Transverse colon (tissue), 4 donors: ENCODE results near the gene PIANP. TPM values are rescaled to one million over a fixed set of nuclear protein-coding genes. Genes with fewer than 3 reads are reported as not detected.

Experiments
- DNase-seq: peaks from one replicate; pipeline ENCODE4 v3.0.0-alpha.2; 2019
- H3K27ac ChIP-seq, 4 donors: fragments of 200-600 bp; sonication (generic); 2 replicates each; pipeline ENCODE4 v1.5.1; 2016 to 2018; ENCODE audit warnings: inconsistent platforms in 4 of 4
- H3K27me3 ChIP-seq: fragments of 200-600 bp; sonication (generic); 2 replicates; pipeline ENCODE4 v1.5.1; 2017; ENCODE audit warnings: inconsistent platforms
- H3K36me3 ChIP-seq, 4 donors: fragments of 200-600 bp; sonication (generic); 2 replicates each; pipeline ENCODE4 v1.5.1; 2017 to 2019; ENCODE audit warnings: inconsistent platforms in 4 of 4
- H3K4me1 ChIP-seq, 4 donors: fragments of 200-600 bp; sonication (generic); 2 replicates each; pipeline ENCODE4 v1.5.1; 2017 to 2020; ENCODE audit warnings: inconsistent platforms in 4 of 4
- H3K4me3 ChIP-seq, 4 donors: fragments of 200-600 bp; sonication (generic); 1 replicate in 1 of 4; 2 replicates in 3 of 4; pipeline versions ENCODE4 v1.5.1 to v1.6.1; 2017 to 2019; ENCODE audit warnings: inconsistent platforms in 4 of 4
- H3K9me3 ChIP-seq, 2 donors: fragments of 200-600 bp; sonication (generic); 2 replicates each; pipeline ENCODE4 v1.5.1; 2017 to 2019; ENCODE audit warnings: inconsistent platforms in 2 of 2
- EP300 ChIP-seq: sonication (generic); formaldehyde crosslinking; IDR thresholded peaks from one replicate; pipeline ENCODE4 v1.6.1; 2017; ENCODE audit warnings: antibody characterized with exemption, low read depth
- POLR2A ChIP-seq: fragments of 450-650 bp; IDR thresholded peaks from one replicate; pipeline ENCODE4 v1.6.1; 2016; ENCODE audit warnings: antibody characterized with exemption, mild to moderate bottlenecking, moderate library complexity
- POLR2AphosphoS5 ChIP-seq, 3 donors: sonication (generic); formaldehyde crosslinking; IDR thresholded peaks; one replicate each; pipeline ENCODE4 v1.6.1; 2016; ENCODE audit warnings: antibody characterized with exemption in 3 of 3
- WGBS, 2 donors: methylation state at CpG; one replicate each; pipeline ENCODE4 v1.1.5; 2018; ENCODE audit warnings: low coverage in 1 of 2; 5-methylcytosine and 5-hydroxymethylcytosine counted together
- in situ Hi-C, 4 donors: fragments of 200-750 bp; cut with MboI; loops; one replicate each; pipeline versions ENCODE4 v1.15.0 to v1.15.1; 2017; ENCODE audit warnings: low sequenced_read_pairs in 3 of 4, low pct_ligation_motif_present in 1 of 4, low pct_unique_long_range_greater_than_20kb in 1 of 4
- intact Hi-C: fragments of 100-400 bp; cut with DNase I; formaldehyde crosslinking; loops from one replicate; pipeline ENCODE4 v1.15.1; 2023; ENCODE audit warnings: low total_unique reads
- total RNA-seq, 4 donors: library from RNA; depleted of rRNA; stranded (reverse); fragments of >200 nt; gene quantifications; one replicate each; pipeline ENCODE4 v1.1.0, GENCODE V29; 2016
- TF ChIP-seq, protein P1 (sequence below), 5 experiments: fragments of 200-600 bp in 3 of 5; fragments of 450-650 bp in 2 of 5; sonication (generic) in 3 of 5; IDR thresholded peaks; 1 replicate in 2 of 5; 2 replicates in 3 of 5; pipeline ENCODE4 v1.5.1; 2016 to 2017; ENCODE audit warnings: antibody characterized with exemption in 5 of 5, inconsistent platforms in 3 of 5, mild to moderate bottlenecking in 2 of 5, moderate library complexity in 1 of 5

PIANP gene
- total RNA-seq, 4 donors from 2014 or later, result 0.64 TPM; not detected in 3

DNA sequence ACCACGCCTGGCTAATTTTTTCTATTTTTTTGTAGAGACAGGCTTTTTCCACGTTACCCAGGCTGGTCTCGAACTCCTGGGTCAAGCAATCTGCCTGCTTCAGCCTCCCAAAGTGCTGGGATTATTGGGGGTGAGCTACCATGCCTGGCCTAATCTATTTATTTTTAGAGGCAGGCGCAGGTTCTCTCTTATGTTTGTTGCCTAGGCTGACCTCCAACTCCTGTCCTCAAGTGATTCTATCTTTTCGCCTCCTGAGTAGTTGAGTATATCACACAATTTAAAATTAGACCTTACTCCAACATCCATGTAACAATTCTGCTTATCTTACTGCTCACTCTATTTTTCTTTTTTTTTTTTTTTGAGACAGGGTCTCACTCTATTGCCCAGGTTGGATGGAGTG lies 46.6 kb downstream of the PIANP start:
- no peaks in the 10 kb centered on the region for H3K9me3 ChIP-seq
- intact Hi-C loops (no loop called here), in situ Hi-C loops (no loop called here)
- peaks cover 0 to 56% (median 27%) of the 10 kb centered on the region in 4 donors for H3K36me3 ChIP-seq
- no peaks in the 10 kb centered on the region for H3K27me3 ChIP-seq
- no peak overlapping the region for H3K4me3 ChIP-seq
- no peak for DNase-seq
- TF ChIP-seq POLR2AphosphoS5 (IDR thresholded peaks at IDR 0.05), result no peak
- TF ChIP-seq POLR2A, result no peak
- TF ChIP-seq EP300, result no peak
- TF ChIP-seq, protein P1, sequence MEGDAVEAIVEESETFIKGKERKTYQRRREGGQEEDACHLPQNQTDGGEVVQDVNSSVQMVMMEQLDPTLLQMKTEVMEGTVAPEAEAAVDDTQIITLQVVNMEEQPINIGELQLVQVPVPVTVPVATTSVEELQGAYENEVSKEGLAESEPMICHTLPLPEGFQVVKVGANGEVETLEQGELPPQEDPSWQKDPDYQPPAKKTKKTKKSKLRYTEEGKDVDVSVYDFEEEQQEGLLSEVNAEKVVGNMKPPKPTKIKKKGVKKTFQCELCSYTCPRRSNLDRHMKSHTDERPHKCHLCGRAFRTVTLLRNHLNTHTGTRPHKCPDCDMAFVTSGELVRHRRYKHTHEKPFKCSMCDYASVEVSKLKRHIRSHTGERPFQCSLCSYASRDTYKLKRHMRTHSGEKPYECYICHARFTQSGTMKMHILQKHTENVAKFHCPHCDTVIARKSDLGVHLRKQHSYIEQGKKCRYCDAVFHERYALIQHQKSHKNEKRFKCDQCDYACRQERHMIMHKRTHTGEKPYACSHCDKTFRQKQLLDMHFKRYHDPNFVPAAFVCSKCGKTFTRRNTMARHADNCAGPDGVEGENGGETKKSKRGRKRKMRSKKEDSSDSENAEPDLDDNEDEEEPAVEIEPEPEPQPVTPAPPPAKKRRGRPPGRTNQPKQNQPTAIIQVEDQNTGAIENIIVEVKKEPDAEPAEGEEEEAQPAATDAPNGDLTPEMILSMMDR (IDR thresholded peaks at IDR 0.05), result no peak
- no peaks in the 10 kb centered on the region for H3K4me1 ChIP-seq
- 89 to 90% methylated on average over 5 of the region's 5 CpGs for WGBS, 2 donors
- H3K27ac ChIP-seq, result no peak overlapping the region

DNA sequence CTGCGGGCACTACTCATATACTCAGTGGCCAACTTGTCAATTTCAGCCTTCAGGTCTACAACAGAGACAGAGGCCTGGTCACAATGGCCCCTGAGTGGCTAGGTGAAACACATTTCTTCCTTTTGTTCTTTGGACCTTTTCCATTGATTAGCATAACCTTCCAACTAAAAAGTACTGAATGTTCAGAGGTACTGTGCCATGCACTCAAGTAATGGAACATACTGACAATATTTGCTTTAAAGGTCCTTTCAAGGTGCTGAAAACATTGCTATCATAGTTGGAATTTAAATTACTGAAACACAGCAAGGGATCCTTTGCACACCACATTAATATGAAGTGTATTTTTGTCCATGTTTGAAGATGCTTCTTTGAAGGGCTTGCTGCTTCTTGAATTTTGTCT lies 47.3 kb downstream of the PIANP start:
- in situ Hi-C loops (no loop called here), intact Hi-C loops (no loop called here)
- no peak for DNase-seq
- Histone ChIP-seq H3K27ac (no peak overlapping the region), H3K4me3 (no peak overlapping the region), H3K27me3 (no peaks in the 10 kb centered on the region), H3K36me3 (peaks cover 0 to 56% (median 27%) of the 10 kb centered on the region in 4 donors), H3K4me1 (no peaks in the 10 kb centered on the region), H3K9me3 (no peaks in the 10 kb centered on the region)
- TF ChIP-seq EP300 (no peak), POLR2AphosphoS5 (IDR thresholded peaks at IDR 0.05) (no peak), POLR2A (no peak)
- TF ChIP-seq, protein P1 (IDR thresholded peaks at IDR 0.05), result no peak
- WGBS, 2 donors, result 83 to 100% methylated on average over 1 of the region's 1 CpG

- Histone ChIP-seq H3K27me3 (no peaks in the 10 kb centered on the region), H3K4me1 (peaks cover 0 to 3% (median 0%) of the 10 kb centered on the region in 4 donors), H3K27ac (no peak overlapping the region), H3K36me3 (peaks cover 0 to 56% (median 27%) of the 10 kb centered on the region in 4 donors), H3K9me3 (no peaks in the 10 kb centered on the region), H3K4me3 (no peak overlapping the region)
- DNase-seq, result no peak
- in situ Hi-C loops, result no loop called here
- 83 to 91% methylated on average over 12 of the region's 12 CpGs for whole genome bisulfite sequencing, 2 donors
- intact Hi-C loops, result no loop called here
- TF ChIP-seq POLR2AphosphoS5 (IDR thresholded peaks at IDR 0.05) (no peak), POLR2A (no peak), EP300 (no peak)
- TF ChIP-seq, protein P1 (IDR thresholded peaks at IDR 0.05), result no peak
These were observed 48.2 kb downstream of the PIANP start for GRCh38 chr12:6652391-6652790.

DNA sequence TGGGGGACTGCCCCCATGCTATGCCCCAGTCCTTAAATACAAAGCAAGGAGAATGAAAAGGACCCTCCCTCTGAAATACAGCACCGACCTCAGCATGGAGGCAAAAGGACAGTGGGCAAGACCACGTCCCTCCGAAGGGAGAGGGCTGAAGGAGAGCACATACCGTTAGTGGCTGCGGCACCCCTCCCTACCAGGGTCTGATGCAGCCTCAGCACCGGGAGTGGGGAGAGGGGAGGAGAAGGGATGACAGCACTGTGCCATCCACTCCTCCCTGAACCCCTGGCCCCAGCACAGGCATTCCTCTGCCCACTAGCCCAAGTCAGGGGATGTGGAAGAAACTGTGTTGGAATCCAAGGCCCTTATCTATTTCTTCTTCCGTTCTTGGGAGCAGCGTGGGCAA lies 49.8 kb downstream of the PIANP start:
- intact Hi-C loops (no loop called here), in situ Hi-C loops (no loop called here)
- H3K4me3 ChIP-seq, result no peak overlapping the region
- no peak for DNase-seq
- 80 to 83% methylated on average over 1 to 8 of the region's 8 CpGs for WGBS, 2 donors
- peaks cover 0 to 51% (median 25%) of the 10 kb centered on the region in 4 donors for H3K36me3 ChIP-seq
- H3K27me3 ChIP-seq, result no peaks in the 10 kb centered on the region
- no peak overlapping the region for H3K27ac ChIP-seq
- H3K4me1 ChIP-seq, result peaks cover 0 to 13% (median 7%) of the 10 kb centered on the region in 4 donors
- no peak for TF ChIP-seq EP300
- TF ChIP-seq, protein P1 (IDR thresholded peaks at IDR 0.05), result no peak
- TF ChIP-seq POLR2A, result no peak
- no peak for TF ChIP-seq POLR2AphosphoS5 (IDR thresholded peaks at IDR 0.05)
- H3K9me3 ChIP-seq, result no peaks in the 10 kb centered on the region
